HG02798 (cell line): ENCODE results near the gene TOMM6.

Source experiments
- ATAC-seq: cut with Tn5 transposase; IDR thresholded peaks from one replicate; pipeline ENCODE4 v1.9.1; 2021; ENCODE audit warnings: mild to moderate bottlenecking; ENCODE audit not compliant: unreplicated experiment, poor library complexity

Gene TOMM6

GRCh38 chr6:41818271-41819054 is 31.0 kb downstream of the TOMM6 start:
- no peak for ATAC-seq

- no peak for ATAC-seq
These were observed 33.8 kb downstream of the TOMM6 start for GRCh38 chr6:41821266-41821665.

GRCh38 chr6:41822021-41822420 is 34.5 kb downstream of the TOMM6 start:
- no peak for ATAC-seq

- no peak for ATAC-seq
These were observed 35.7 kb downstream of the TOMM6 start for GRCh38 chr6:41823178-41823577.

- ATAC-seq: no peak
These were observed 37.4 kb downstream of the TOMM6 start for GRCh38 chr6:41824571-41825569.

DNA sequence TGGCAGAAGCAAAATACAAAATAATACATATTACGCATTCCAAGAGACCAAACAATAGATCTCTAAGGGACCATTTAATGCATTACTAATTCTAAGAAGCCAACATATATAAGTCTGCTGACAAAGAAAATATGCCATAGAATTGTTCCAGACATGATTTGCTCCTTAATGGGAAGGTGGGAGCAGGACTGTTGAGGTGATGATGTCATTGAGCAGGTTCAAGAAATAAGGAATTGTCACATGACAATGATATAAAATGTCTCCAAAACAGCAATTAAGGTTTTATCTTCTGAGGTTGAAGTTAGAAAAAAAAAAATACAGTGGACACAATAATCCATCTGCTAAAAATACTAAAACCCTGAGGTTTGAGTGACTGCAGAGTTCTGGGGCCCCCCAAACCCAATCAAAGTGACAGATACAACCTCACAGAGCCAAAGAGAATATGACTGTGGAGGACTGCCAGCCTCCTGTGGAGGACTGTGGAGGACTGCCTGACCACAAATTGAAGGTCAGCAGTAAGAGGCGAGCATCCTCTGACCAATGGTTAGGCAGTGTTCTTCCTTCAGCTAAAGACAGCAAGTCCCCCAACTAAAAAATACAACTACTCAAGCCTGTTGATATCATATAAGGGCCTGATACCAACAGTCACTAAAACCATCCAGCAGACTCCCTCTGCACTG is 39.0 kb downstream of the TOMM6 start:
- ATAC-seq: no peak

DNA sequence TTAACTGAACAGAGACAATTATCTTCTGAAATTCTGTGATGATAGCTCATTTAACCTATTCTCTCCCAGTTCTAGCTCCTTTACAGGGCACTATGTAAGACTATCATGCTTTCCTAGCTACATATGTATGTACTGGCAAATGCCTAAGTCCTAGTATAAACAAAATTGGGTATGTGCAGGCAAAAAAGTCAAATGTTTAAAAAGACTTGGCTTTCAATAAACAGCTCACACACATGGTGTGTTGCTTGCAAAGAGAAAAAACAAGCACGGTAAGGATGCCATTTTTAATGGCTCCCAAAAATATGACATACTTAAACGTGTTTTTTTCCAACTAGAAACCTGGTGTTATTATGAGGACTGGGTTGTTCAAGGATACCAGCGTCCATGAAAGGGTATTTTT is 44.8 kb downstream of the TOMM6 start:
- no peak for ATAC-seq

DNA sequence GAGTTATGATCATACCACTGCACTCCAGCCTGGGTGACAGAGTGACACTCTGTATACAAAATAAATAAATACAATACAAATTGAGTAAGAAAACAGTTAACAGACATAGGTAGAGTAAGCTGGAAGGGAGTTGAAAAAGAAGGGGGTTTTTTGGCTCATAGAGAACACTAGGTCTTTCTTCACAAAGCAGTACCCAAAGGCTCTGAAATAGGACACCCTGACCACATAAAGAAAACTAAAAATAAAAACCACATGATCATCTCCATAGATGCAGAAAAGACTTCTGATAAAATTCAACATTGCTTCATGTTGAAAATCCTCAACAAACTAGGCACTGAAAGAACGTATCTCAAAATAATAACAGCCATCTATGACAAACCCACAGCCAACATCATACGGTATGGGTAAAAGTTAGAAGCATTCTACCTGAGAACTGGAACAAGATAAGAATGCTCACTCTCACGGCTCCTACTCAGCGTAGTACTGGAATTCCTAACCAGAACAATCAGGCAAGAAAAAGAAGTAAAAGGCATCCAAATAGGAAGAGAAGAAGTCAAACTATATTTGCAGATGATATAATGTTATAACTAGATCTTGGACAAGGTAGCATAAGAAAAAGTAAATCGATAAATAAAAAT is 48.6 kb downstream of the TOMM6 start:
- no peak for ATAC-seq

- ATAC-seq: no peak
These were observed 49.2 kb downstream of the TOMM6 start for GRCh38 chr6:41836660-41837052.
